Measurements from ENCODE around the gene SLCO1C1.

Gene SLCO1C1

GRCh38 chr12:20681334-20681733 lies 13.8 kb upstream of the SLCO1C1 start:
- H3K4me3 ChIP-seq (ENCODE audit: low read depth, low read length): no peak overlapping the region
- no peaks in the 10 kb centered on the region for H3K36me3 ChIP-seq (ENCODE audit: control insufficient read depth in 2 of 2, insufficient read depth in 1 of 2, low read length in 2 of 2)
- H3K4me1 ChIP-seq (ENCODE audit: control insufficient read depth, insufficient read depth, low read length): no peaks in the 10 kb centered on the region
- H3K27ac ChIP-seq (ENCODE audit: extremely low read depth, low read depth, low read length): no peak overlapping the region
- ChIA-PET CTCF (interaction anchor here (0.5 kb wide), 2 partner anchors 472 to 1635 kb away, joined by 3 to 4 read pairs; no protein-coding TSS in a partner anchor), POLR2A (no interaction called here)
- TF ChIP-seq ZNF174 (tag by site-specific recombination; IDR thresholded peaks at IDR 0.05) (no peak), SETDB1 (IDR thresholded peaks at IDR 0.05; ENCODE audit: insufficient read length, low read length) (no peak), ZNF510 (tag by site-specific recombination; IDR thresholded peaks at IDR 0.05; ENCODE audit: insufficient replicate concordance) (no peak), ZNF544 (tag by site-specific recombination; IDR thresholded peaks at IDR 0.05) (no peak), ZNF221 (tag by site-specific recombination; IDR thresholded peaks at IDR 0.05; ENCODE audit: borderline replicate concordance) (no peak), ZNF514 (tag by site-specific recombination; IDR thresholded peaks at IDR 0.05) (no peak), ZNF133 (tag by site-specific recombination; IDR thresholded peaks at IDR 0.05) (no peak), ZNF623 (tag by site-specific recombination; IDR thresholded peaks at IDR 0.05) (no peak), ZFP69B (tag by site-specific recombination; IDR thresholded peaks at IDR 0.05) (no peak), KLF16 (tag by site-specific recombination; IDR thresholded peaks at IDR 0.05) (no peak), ZBTB6 (tag by site-specific recombination; IDR thresholded peaks at IDR 0.05) (no peak), WT1 (tag by site-specific recombination; IDR thresholded peaks at IDR 0.05) (no peak), EGR2 (tag by site-specific recombination; IDR thresholded peaks at IDR 0.05; ENCODE audit: low read depth) (no peak), ZBTB8A (tag by site-specific recombination; IDR thresholded peaks at IDR 0.05) (no peak)
- no peaks in the 10 kb centered on the region for H3K9me3 ChIP-seq (ENCODE audit: control insufficient read depth, insufficient read depth, low read depth, low read length)

- Histone ChIP-seq H3K9me3 (ENCODE audit: control insufficient read depth, insufficient read depth, low read depth, low read length) (no peaks in the 10 kb centered on the region), H3K4me1 (ENCODE audit: control insufficient read depth, insufficient read depth, low read length) (no peaks in the 10 kb centered on the region), H3K4me3 (ENCODE audit: low read depth, low read length) (no peak overlapping the region), H3K27ac (ENCODE audit: extremely low read depth, low read depth, low read length) (no peak overlapping the region), H3K36me3 (ENCODE audit: control insufficient read depth in 2 of 2, insufficient read depth in 1 of 2, low read length in 2 of 2) (no peaks in the 10 kb centered on the region)
- no peak for TF ChIP-seq RBAK (tag by site-specific recombination; IDR thresholded peaks at IDR 0.05)
- TF ChIP-seq ZNF626 (tag by site-specific recombination; IDR thresholded peaks at IDR 0.05): no peak
- TF ChIP-seq ZNF404 (tag by site-specific recombination; IDR thresholded peaks at IDR 0.05): no peak
- TF ChIP-seq ZNF548 (tag by site-specific recombination; IDR thresholded peaks at IDR 0.05): no peak
- TF ChIP-seq KLF8 (tag by site-specific recombination; IDR thresholded peaks at IDR 0.05): no peak
- no peak for TF ChIP-seq ZBTB7A (tag by site-specific recombination; IDR thresholded peaks at IDR 0.05; ENCODE audit: low read depth)
- no peak for TF ChIP-seq KLF7 (tag by site-specific recombination; IDR thresholded peaks at IDR 0.05; ENCODE audit: borderline replicate concordance)
- TF ChIP-seq ZNF530 (tag by site-specific recombination; IDR thresholded peaks at IDR 0.05; ENCODE audit: low read depth): no peak
- no peak for TF ChIP-seq ZSCAN23 (tag by site-specific recombination; IDR thresholded peaks at IDR 0.05)
- TF ChIP-seq ZNF621 (tag by site-specific recombination; IDR thresholded peaks at IDR 0.05): no peak
- no peak for TF ChIP-seq ZNF132 (tag by site-specific recombination; IDR thresholded peaks at IDR 0.05; ENCODE audit: borderline replicate concordance)
- no peak for TF ChIP-seq ZNF558 (tag by site-specific recombination; IDR thresholded peaks at IDR 0.05)
- no peak for TF ChIP-seq ZNF114 (tag by site-specific recombination; IDR thresholded peaks at IDR 0.05)
- TF ChIP-seq SP7 (tag by site-specific recombination; IDR thresholded peaks at IDR 0.05): no peak
- TF ChIP-seq ZNF311 (tag by site-specific recombination; IDR thresholded peaks at IDR 0.05; ENCODE audit: borderline replicate concordance): no peak
- TF ChIP-seq ZNF791 (tag by site-specific recombination; IDR thresholded peaks at IDR 0.05): no peak
- TF ChIP-seq ZNF335 (tag by site-specific recombination; conservative IDR thresholded peaks at IDR 0.05): no peak
- CTCF ChIA-PET: no interaction called here
- POLR2A ChIA-PET: no interaction called here
Observed at GRCh38 chr12:20696181-20696905, 1.2 kb downstream of the SLCO1C1 start.
